ENCODE results near the gene CD99. TPM values are rescaled to one million over a fixed set of nuclear protein-coding genes. Genes with fewer than 3 reads are reported as not detected.
A peak's percentile ranks its signal among the peaks of the same experiment; 100 is the strongest.

CD99 gene
- total and polyA plus RNA-seq, 9 of the 15 experiments (the other 6 are each of a cell fraction or from before 2014, with no cell fraction given): 5.0 to 55.3 (median 34.5) TPM

DNA sequence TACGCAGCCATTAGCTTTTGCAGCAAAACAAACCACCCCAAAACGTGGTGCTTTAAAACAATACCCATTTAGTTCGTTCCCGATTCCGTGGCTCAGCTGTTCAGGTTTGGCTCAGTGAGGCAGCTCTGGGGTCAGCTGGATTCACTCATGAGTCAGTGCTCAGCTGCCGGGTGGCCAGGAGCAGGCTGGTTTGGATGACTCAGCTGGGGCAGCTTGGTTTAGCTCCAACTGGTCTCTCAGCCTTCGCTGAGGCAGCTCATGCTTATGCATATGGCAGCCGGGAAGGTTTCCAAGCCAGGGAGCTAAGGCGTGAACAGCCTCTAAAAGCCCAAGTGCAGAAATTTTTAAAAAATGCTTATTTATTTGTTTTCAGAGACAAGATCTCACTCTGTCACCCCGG lies 13.3 kb upstream of the CD99 start (continued):
- TF ChIP-seq TOE1 (IDR thresholded peaks at IDR 0.05; ENCODE audit: borderline replicate concordance): no peak
- no peak for TF ChIP-seq TOE1 (CRISPR knock-in tag; IDR thresholded peaks at IDR 0.05; ENCODE audit: borderline replicate concordance, low read depth)
- TF ChIP-seq, protein P1, sequence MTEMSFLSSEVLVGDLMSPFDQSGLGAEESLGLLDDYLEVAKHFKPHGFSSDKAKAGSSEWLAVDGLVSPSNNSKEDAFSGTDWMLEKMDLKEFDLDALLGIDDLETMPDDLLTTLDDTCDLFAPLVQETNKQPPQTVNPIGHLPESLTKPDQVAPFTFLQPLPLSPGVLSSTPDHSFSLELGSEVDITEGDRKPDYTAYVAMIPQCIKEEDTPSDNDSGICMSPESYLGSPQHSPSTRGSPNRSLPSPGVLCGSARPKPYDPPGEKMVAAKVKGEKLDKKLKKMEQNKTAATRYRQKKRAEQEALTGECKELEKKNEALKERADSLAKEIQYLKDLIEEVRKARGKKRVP (CRISPR knock-in tag; IDR thresholded peaks at IDR 0.05): no peak
- no peak for TF ChIP-seq CHD1 (IDR thresholded peaks at IDR 0.05; ENCODE audit: low read length)
- TF ChIP-seq, protein P2, sequence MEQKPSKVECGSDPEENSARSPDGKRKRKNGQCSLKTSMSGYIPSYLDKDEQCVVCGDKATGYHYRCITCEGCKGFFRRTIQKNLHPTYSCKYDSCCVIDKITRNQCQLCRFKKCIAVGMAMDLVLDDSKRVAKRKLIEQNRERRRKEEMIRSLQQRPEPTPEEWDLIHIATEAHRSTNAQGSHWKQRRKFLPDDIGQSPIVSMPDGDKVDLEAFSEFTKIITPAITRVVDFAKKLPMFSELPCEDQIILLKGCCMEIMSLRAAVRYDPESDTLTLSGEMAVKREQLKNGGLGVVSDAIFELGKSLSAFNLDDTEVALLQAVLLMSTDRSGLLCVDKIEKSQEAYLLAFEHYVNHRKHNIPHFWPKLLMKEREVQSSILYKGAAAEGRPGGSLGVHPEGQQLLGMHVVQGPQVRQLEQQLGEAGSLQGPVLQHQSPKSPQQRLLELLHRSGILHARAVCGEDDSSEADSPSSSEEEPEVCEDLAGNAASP (IDR thresholded peaks at IDR 0.05): no peak
- no peak for TF ChIP-seq ZNF384 (IDR thresholded peaks at IDR 0.05; ENCODE audit: low read depth, low read length)
- peak; percentile 94 for TF ChIP-seq FOSL1 (tag; conservative IDR thresholded peaks at IDR 0.05)
- peak; percentile 88 for TF ChIP-seq EHMT2 (IDR thresholded peaks at IDR 0.05)
- TF ChIP-seq MAZ (CRISPR knock-in tag; conservative IDR thresholded peaks at IDR 0.05 in 1 of 2, IDR thresholded peaks at IDR 0.05 in 1 of 2): no peak
- no peak for TF ChIP-seq DIDO1 (tag; IDR thresholded peaks at IDR 0.05; ENCODE audit: low read depth)
- TF ChIP-seq MEF2D (tag; conservative IDR thresholded peaks at IDR 0.05; ENCODE audit: low read depth): no peak
- no peak for TF ChIP-seq SIN3B (IDR thresholded peaks at IDR 0.05; ENCODE audit: low read depth)
- no peak for TF ChIP-seq ZNF263 (CRISPR knock-in tag; IDR thresholded peaks at IDR 0.05; ENCODE audit: borderline replicate concordance)
- TF ChIP-seq ZFPM2 (CRISPR knock-in tag; IDR thresholded peaks at IDR 0.05): no peak
- TF ChIP-seq, protein P3, sequence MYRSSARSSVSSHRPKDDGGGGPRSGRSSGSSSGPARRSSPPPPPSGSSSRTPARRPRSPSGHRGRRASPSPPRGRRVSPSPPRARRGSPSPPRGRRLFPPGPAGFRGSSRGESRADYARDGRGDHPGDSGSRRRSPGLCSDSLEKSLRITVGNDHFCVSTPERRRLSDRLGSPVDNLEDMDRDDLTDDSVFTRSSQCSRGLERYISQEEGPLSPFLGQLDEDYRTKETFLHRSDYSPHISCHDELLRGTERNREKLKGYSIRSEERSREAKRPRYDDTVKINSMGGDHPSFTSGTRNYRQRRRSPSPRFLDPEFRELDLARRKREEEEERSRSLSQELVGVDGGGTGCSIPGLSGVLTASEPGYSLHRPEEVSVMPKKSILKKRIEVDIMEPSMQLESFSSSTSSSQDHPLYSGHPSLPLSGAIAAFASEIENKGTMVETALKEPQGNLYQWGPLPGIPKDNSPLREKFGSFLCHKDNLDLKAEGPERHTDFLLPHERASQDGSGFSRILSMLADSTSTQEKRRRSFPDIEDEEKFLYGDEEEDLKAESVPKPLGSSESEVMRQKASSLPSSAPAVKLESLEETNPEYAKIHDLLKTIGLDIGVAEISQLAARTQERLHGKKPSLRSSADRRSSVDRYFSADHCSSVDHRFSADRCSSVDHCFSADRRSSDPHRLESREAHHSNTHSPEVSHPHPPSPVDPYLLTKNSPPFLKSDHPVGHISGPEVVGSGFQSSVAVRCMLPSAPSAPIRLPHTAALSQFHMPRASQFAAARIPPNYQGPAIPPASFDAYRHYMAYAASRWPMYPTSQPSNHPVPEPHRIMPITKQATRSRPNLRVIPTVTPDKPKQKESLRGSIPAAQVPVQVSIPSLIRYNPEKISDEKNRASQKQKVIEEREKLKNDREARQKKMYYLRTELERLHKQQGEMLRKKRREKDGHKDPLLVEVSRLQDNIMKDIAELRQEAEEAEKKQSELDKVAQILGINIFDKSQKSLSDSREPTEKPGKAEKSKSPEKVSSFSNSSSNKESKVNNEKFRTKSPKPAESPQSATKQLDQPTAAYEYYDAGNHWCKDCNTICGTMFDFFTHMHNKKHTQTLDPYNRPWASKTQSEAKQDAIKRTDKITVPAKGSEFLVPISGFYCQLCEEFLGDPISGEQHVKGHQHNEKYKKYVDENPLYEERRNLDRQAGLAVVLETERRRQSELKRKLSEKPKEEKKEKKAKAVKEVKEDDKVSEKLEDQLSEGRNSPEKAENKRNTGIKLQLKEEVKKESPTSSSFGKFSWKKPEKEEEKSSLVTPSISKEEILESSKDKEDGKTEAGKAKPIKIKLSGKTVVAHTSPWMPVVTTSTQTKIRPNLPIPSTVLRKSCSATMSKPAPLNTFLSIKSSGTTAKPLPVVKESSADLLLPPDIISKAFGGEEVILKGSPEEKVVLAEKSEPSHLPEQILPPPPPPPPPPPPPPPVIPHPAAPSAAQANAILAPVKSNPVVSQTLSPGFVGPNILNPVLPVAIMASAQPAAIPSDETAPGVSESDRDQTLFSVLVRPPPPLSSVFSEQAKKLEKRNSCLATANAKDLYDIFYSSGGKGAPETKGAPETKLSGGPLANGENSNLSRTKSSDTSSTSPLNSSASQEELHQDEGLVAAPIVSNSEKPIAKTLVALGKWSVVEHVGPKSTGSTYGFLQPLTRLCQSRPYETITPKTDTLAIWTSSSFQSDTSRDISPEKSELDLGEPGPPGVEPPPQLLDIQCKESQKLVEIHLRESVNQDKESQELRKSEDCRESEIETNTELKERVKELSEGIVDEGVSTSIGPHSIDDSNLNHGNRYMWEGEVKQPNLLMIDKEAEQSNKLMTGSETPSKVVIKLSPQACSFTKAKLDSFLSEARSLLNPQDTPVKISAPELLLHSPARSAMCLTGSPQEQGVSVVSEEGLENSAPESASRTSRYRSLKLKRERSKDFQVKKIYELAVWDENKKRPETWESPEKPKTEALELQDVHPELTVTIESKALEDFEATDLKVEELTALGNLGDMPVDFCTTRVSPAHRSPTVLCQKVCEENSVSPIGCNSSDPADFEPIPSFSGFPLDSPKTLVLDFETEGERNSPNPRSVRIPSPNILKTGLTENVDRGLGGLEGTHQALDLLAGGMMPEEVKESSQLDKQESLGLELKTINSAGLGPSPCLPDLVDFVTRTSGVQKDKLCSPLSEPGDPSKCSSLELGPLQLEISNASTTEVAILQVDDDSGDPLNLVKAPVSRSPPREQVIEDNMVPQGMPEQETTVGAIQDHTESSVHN (IDR thresholded peaks at IDR 0.05; ENCODE audit: borderline replicate concordance in 1 of 2, low read depth in 1 of 2): peak in 1 of 2 experiments; percentile 89; a peak in 2 of 4 replicates
- 0 out of 2 replicates have a peak, but pooled peaks have one; percentile 18 for TF ChIP-seq ZNF589 (CRISPR knock-in tag; IDR thresholded peaks at IDR 0.05; ENCODE audit: low read depth)
- TF ChIP-seq SUPT5H (IDR thresholded peaks at IDR 0.05): no peak
- TF ChIP-seq ZNF644 (tag; IDR thresholded peaks at IDR 0.05; ENCODE audit: low read depth): 0 out of 2 replicates have a peak, but pooled peaks have one; percentile 45
- TF ChIP-seq RFX7 (CRISPR knock-in tag; IDR thresholded peaks at IDR 0.05): no peak
- TF ChIP-seq MEF2A (IDR thresholded peaks at IDR 0.05; ENCODE audit: control insufficient read depth, low read depth, low read length): no peak
